HG03045 (cell line): ENCODE measurements around the gene EVA1B.

Experiments
- ATAC-seq: cut with Tn5 transposase; IDR thresholded peaks from one replicate; pipeline ENCODE4 v1.9.1; 2021; ENCODE audit warnings: mild to moderate bottlenecking, moderate library complexity; ENCODE audit not compliant: unreplicated experiment

Gene EVA1B, protein sequence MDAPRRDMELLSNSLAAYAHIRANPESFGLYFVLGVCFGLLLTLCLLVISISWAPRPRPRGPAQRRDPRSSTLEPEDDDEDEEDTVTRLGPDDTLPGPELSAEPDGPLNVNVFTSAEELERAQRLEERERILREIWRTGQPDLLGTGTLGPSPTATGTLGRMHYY

DNA sequence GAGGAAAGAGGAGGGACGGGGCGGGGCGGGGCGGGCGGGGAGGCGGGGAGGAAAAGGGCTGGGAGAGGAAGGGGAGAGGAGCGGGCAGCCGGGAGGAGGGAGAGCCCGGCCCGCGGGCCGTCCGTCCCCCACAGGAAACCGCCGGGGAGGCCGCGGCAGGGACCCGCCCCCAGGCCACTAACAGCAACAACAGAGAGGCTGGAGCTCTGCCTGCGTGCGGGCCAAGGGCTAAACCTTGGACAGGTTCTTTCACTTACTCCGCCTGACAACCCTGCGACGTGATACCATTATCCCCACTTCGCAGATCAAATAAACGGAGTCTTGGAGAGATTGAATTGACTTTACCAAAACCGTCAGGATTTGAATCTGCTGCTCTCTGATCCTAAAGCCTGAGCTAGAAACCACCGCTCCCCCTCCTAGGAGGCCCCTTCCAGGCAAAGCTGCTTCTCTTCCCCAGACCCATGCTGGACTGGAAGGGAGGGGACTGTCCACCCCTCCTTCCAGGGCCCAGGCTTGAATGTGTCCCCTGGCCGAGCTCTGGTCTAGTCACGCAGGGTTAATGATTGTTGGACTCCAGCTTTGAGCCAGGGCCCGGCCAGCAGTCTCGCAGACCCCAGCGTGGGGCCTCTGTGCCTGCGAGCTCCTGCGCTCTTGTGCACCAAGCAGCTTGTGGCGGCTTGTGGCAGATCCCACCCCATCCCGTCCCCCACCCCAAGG lies at the start of gene EVA1B:
Gene EVA1B, minus strand, starts transcription at position 10 of the 717 bp plus-strand sequence. CDS start 608 bp downstream, outside the sequence.
- peak; percentile 35 for ATAC-seq

DNA sequence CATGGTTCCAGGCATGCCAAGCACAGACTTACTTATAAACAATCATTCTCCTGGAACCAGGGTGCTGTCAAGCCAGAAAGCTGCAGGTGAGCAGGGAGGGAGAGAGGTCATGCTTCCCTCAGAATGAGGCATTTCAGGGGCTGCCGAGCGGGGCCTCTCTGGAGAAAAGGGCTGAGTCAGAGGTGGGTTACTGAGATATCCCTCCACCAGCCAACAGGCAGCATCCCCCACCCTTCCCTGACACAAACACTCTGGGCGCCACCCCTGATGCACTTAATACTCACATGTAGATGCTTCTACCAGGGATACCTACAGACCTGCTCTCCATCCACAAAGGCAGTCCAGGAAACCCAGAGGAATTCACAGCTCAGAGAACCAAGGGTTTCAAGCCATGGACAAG lies 49.2 kb upstream of the EVA1B start:
- ATAC-seq: no peak

DNA sequence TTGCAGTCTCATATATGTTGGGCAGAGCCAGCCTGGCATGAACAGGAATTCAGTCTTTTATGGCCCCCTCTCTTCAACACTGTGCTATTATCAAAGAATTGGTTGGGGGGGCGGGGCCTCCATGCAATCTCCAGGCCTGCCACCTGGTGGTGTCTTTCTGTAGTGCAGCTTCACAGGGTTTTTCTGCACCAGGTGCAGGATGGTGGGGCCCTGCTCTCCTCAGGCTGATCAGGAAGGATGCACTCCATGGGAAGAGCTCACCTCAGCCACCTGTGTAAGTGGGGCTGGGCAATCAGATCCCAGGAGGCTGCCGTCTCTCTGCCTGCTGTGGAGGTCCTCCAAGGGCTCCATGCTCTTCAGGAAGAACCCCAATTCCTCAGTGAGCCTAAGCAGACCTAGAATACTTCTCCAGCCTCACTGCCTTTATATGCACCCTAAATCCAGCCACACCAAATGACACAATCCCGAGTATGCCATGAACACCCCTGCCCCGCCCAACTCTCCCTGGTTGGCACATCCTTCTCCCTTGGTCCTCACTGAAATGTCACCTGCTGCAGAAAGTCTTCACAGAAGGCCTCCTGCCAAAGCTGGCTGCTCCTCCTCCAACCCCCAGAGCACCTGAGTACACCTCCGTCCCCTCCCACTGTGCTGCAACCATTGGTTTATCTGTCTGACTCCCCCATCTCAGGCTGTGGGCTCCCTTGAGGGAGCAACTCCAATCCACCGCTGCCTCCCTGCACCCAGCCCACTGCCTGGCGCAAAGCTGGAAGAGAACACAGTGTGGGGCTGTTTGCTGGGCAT lies 45.8 kb upstream of the EVA1B start:
- no peak for ATAC-seq

DNA sequence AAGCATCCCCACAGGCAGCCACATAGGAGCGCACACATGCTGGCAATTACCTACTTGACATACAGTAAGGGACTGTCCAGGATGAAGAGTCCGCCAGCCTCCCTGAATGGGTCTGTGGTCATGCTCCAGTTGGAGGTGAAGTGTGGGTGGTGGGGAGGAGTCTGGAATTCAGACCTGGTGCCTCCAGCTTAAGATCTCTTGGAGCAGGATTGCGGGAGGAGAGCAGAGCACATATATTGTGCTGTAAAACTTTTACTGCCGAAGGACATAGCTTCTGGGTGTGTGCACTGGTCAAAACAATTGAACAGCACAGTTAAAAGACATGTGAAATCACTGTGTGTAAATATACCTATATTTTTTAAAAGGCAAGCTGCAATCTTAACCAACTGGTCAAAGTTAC lies 44.4 kb upstream of the EVA1B start:
- ATAC-seq: no peak

DNA sequence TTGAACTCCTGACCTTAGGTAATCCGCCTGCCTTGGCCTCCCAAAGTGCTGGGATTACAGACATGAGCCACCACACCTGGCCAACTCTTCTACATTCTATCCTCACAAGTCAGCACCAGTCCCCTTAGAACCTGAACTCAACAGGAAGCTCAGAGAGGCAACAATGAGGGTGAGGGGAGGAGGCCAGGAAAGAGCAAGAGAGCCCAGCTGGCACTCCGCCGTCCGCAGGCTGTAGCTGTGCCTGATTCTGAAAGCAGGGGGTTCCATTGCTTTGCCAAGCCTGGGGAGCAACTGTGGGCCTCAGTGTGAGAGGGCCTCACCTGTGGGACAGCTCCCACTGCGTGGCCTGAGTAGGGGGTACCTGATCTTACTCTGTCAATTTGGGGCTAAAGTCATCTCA lies 43.6 kb upstream of the EVA1B start:
- no peak for ATAC-seq

DNA sequence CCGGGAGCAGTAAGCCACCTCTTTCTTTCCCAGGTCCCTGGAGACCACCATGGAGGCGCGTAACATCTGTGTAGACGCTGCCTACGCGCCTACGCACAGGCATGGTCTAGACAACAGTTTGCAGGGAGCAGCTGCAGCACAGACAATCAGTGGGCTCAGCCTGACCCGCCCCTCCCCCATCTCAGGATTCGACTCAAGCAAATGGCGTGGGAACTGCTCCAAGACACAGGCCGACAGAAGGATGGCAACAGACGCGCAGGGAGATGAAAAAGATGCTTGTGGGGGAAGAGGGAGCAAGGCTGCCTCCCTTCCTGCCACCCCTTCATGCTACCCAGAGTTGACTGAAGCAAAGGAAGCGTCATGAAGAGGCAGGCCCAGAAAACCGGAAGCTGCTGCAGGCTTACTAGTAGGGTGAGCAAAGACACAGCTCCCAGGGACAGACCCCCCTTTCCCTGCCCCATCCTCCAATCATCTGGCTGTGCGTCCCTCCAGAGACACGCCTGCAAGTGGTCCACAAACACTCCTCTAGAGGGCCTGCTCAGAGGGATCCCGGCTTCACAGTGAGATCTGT lies 42.7 kb upstream of the EVA1B start:
- no peak for ATAC-seq

DNA sequence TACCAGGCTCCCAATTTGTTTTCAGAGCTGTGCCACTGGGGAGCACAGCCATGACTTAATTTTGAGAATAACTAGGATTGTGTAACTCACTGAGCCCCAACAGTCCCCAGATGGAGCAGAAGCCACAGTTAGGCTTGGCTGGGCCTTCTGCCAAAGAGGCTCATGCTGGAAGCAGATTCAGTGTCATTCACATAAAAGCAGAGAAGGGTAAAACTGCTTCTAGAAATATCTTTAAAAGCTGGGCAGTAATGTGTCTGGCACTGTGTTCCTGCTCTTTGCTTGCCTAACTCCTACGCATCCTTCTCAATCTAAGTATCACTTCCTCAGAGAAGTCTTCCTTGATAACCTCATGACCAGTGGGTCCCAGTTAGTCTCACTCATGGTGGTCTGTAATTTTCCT lies 41.9 kb upstream of the EVA1B start:
- no peak for ATAC-seq

DNA sequence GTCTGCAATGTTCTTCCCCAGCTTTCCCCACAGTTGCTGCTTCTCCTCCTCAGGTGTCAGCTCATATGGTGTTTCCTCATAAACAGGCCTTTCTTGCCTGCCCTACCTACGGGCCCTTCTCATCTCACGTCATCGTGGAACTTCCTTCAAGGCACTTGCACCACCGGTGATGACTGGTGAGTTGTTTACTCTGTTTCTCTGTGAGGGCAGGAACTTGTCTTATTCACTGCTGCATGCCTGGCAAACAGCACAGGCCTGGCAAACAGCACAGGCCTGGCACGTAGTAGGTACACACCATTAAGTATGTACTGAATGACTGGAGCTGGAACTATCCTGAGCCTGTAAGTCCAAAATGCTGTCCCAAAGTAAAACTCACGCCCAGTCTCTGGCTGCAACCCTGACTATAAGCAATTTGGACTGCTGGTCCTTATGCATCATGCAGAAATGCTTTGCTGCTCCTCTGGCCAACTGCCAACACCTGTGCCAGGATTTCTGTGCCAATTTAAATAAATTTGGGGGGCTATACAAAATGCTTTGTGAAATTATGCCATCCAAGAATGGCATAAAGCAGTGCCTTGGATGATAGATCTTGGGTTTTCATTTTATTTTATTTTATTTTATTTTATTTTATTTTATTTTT lies 36.6 kb upstream of the EVA1B start:
- ATAC-seq: no peak

DNA sequence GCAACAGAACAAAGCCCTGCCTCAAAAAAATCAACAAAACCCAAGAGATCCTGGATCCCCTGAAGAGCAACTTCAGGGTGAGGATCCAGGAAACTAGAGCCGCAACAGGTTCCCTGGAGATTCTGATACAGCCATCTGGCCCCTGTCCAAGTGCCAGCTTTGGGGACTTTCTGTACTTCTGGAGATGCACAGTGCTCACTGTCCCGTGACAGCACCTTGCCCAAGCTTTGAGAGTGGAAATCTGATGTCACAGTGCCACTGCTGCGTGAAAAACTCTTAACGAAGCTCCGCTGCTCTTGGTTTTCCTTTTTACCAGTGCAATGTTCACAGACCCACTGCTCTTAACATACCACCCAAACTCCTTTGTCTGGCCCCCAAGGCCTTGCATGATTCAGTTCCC lies 35.9 kb upstream of the EVA1B start:
- no peak for ATAC-seq

DNA sequence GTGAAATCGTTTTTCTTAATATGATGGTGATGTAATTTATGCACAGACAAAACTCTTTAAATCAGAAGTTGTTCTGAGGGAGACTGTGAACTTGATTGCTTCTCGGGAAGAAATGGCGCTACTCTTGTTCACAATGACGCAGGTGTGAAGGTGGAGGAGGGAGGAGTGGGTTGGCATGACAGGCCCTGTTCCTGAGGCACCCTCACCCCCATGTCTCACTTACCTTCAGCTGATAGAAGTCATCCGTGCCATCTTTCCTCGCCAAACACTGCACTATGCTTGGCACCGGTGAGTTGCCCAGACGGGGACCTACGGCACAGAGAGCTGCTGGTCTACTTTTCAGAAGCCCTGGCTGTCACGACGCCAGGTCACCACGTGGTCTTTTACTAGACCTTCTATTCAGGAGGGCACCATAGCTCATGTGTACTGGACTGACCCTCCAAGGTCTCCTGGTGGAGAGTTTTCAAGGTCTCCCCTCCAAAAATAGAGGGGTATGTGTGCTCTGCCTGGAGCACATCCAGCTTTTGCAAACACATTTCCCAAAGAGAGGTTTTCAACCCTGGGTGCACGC lies 35.2 kb upstream of the EVA1B start:
- no peak for ATAC-seq

DNA sequence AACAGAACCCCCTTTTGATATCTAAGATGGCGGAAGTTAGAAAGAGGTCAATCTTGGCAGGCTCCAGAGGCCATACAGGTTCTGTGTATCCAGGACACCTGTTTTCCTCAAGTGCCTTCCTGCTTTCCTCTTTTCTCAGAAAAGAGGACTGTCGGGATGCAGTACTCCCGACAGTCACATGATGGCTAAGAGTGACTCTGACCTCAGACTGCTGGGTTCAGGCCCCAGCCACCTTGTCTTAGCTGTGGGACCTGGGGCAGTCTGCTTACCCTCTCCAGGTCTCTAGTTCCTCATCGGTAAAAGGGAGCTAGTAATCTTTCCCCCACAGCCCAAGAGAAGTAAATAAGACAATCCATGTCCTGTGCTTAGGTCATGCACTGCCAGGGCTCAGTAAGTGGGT lies 32.4 kb upstream of the EVA1B start:
- no peak for ATAC-seq

DNA sequence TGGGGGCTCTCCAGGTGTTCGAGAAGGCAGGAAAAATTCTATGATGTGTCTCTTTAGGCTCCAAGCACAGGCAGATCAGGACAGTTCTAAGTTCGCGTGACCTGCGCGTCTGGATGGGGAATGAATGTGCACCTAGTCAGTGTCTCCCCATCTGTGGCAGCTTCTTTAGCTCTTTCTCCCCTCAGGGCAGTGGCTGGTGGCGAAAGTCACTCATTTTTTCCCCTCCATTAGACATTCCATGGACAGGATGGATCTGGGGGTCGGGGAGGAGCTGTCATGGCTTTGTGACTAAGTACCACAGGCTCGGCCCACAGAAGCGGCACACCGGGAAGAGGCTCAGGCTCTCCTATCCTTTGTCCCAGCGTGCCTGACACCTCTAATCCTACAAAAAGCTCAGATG lies 31.0 kb upstream of the EVA1B start:
- ATAC-seq: no peak

DNA sequence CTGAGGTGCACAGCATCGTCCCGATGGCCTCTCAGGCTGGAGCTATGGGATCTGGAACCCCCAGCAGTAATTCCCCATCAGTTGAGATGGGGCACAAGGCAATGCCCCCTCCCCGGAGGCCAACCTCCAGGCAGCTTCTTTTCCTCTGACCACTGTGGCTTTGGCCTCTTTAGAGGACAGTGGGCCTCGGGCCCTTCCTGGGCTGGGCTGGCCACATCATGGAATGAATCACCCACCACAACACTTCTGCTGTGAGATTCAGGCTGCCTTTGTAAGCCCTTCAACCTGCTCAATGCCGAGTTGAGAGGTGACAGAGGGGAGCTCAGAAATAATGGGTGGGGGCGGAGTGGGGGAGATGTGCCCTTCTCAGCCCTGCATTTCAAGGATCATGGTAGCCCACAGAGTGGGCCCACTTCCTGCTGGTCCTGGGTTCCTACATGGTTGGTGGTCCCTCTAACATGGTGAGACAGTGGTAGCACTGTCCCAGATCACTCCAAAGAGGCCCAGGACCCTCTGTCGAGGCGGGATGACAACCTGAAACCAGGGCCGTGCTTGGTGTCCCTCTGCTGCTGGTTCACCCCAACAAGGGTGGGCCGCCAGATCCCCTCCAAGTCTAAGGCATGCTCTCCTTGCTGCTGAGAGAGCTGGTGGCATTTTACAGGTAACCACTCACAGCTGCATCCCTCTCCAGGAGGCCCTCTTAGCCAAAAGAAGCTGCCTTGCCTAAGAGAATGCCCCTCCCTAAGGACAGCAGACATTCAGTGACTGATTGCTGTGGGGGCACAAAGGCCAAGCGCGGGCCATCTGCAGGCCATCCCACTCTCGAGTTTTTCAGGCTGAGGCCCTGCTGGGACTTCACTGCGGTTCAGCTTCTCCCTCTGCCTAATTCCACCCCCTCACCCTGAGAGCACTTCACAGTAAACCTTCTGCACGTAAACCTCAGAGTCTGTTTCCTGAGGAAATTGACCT lies 29.7 kb upstream of the EVA1B start:
- no peak for ATAC-seq

DNA sequence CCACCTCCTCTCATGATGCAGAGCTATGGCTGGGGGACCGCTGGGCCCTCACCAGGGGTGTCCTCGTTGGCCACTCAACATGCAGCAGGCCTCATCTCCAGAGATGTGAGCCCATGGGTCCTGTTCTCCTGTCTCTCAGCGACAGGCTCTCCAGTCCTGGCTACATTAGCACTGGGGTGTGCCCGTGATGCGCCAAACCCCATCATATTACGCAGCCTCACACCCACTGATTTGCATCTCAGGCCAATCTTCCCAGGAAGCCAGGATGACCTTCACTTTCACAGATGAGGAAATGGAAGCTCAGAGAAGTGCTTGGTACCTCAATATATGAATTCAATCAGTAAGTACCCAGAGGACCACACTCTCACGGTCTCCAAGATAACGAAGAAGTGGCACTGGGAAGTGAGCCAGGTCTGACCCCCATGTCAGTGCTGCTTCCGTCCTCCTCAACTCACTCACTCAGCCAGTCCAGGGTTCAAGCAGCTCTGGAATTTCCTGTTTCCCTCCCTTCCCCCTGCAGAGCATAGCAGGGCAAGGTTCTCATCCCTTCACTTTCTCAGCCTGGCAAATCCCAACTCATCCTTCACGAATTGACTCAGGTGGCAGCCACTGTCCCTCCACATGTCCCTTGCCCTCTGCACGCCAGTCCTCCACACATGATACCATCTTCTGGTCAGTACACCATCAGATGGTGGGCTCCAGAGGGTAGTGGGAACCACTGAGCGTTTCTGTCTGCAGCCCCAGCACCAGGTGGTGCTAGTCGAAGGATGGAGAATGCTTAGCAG lies 28.9 kb upstream of the EVA1B start:
- ATAC-seq: no peak

DNA sequence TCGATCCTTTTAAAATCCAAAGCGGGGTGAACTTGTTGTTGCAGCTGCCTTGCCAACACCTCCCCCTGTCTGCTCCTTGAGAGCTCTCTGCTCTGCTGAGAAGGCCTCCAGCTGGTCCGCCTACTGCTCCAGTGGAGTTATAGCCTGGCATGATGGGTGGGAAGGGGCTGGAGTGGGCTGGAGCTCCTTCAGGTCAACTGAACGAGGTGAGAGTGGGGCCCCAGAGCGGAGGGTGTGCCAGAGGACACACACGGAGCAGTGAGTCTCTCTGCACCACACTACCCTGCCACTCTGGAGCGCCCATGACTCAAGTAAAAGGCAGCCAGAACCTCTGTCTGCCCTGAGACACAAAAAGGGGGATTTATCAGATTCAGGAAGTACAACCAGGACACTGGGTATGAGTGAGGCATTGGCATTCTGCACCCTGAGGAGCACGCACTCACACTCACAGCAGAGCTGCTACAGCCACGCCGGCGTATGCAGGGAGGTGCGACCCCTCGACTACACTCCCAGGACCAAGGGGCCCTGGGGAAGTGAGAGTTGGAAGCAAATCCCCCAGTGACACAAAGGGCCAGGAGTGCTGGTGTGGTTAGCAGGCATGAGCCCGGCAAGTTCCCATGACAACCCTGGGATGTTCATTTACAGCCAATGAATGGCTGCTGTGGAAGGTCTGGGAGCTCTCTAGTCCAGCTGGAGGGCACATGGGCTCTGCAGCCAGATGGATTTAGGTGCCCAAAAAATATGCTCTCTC lies 28.0 kb upstream of the EVA1B start:
- ATAC-seq: no peak

DNA sequence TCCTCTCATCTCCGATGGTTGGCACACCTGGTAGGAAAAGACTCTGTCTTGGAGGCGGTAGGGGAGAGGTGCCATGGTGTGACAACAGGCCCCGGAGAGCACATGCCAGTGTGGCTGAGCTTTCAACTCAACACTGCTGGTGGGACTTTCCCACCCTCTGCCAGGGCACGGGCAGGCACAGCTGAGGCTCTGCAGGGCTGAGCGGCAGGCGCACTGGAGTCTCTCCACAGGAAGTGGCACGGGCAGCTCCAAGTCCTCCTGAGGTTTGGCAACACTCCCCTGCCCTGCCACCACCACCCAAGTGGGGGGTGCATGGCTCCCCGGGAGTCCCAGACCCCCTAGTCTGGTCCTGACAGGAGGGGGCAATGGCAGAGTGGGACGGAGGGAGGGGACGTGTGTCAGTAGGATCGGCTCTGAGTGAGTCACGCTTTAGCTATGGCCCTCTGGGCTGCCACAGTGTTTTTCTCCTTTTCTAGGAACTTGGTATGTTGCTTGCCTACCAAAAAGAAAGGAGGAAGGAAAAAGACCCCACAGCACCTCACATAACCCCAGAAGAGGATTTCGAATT lies 27.3 kb upstream of the EVA1B start:
- ATAC-seq: no peak

DNA sequence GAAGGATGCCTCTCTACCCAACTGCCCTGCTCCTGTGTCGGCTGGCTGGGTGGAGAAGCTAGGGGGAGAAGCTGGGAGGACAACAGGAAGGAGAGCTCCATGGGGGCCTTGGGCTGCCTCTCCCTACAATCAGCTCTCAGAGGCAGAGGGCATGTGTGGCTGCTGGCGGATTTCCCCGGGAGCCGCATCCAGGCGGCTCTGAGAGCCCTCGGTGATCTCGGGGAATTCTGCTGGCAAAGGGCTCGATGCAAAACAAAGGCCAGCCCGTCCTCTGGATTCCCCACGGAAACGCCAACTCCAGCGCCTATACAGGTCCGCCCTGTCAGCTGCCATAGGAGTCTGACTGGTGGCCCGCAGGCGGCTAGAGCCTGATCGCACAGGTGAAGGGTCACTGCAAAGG lies 26.4 kb upstream of the EVA1B start:
- ATAC-seq: no peak

DNA sequence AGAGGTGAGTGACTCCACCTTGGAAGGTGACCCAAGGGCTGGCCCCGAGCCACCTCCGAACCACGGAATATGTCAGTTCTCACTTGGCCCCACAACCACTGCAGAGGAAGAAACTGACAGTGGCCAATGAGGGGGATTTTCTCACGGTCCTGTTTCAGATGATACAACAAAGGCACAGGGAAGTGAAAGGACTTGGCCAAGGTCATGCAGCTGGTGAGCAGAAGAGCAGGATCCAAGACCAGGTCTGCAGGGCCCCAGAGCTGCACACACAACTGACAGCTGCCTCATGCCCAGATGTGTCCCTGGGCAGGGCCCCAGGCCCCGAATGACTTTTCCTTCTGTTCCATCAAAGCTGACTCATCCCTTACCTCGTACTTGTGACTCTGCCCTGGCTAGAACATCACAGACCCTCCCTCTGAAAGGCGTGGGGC lies 25.8 kb upstream of the EVA1B start:
- no peak for ATAC-seq
